ENCODE data around the gene MAOB.

DNA sequence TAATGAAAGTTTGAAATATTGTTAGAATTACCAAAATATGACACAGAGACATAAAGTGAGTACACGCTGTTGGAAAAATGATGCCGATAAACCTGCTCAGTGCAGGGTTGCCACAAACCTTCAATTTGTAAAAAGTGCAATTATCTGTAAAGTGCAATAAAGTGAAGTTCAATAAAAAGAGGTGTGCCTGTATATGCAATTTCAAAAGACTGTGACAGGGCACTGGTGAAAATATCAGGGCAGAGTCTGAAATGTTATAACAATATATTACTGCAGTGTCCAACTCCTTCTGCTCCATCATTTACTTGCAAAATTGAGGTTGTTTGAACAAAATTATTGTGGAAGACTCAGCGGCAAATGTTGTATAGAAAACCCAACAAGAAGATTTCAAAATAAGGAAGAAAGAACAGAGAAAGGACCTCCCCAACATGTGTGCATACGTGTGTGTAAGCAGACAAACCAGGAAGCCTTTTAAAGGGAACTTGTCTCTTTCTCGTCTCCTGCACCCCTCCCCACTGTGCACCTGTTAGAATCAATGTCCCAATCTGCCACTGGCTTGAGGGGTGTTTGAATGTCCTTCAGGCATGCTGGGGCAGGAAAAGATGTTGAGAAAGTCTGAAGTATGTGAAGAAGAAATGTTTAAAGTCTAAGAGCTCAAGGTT, 96.2 kb downstream of the MAOB start:
- TF ChIP-seq, protein P1, sequence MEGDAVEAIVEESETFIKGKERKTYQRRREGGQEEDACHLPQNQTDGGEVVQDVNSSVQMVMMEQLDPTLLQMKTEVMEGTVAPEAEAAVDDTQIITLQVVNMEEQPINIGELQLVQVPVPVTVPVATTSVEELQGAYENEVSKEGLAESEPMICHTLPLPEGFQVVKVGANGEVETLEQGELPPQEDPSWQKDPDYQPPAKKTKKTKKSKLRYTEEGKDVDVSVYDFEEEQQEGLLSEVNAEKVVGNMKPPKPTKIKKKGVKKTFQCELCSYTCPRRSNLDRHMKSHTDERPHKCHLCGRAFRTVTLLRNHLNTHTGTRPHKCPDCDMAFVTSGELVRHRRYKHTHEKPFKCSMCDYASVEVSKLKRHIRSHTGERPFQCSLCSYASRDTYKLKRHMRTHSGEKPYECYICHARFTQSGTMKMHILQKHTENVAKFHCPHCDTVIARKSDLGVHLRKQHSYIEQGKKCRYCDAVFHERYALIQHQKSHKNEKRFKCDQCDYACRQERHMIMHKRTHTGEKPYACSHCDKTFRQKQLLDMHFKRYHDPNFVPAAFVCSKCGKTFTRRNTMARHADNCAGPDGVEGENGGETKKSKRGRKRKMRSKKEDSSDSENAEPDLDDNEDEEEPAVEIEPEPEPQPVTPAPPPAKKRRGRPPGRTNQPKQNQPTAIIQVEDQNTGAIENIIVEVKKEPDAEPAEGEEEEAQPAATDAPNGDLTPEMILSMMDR (IDR thresholded peaks at IDR 0.05), result no peak
- no peak for TF ChIP-seq POLR2A (IDR thresholded peaks at IDR 0.05)
